ENCODE data around the gene ACADSB. TPM values are rescaled to one million over a fixed set of nuclear protein-coding genes. Genes with fewer than 3 reads are reported as not detected.

ACADSB gene
- total and polyA plus RNA-seq, 9 donors = 8.8 to 26.6 (median 24.0) TPM

GRCh38 chr10:123034332-123034731 lies 25.5 kb downstream of the ACADSB start:
- no peak for DNase-seq
- Histone ChIP-seq H3K27ac (no peak overlapping the region), H3K4me3 (no peak overlapping the region), H3K9me3 (no peaks in the 10 kb centered on the region), H3K4me1 (ENCODE audit: insufficient read depth) (no peaks in the 10 kb centered on the region), H3K36me3 (no peaks in the 10 kb centered on the region), H3K27me3 (no peaks in the 10 kb centered on the region)
- intact Hi-C loops (cut with DNase I) = no loop called here
- TF ChIP-seq POLR2A (IDR thresholded peaks at IDR 0.05) (no peak), CTCF (IDR thresholded peaks at IDR 0.05) (no peak), EP300 (IDR thresholded peaks at IDR 0.05) (no peak)

GRCh38 chr10:123035467-123036086 lies 26.8 kb downstream of the ACADSB start:
- Histone ChIP-seq H3K27ac (no peak overlapping the region), H3K36me3 (no peaks in the 10 kb centered on the region), H3K27me3 (no peaks in the 10 kb centered on the region), H3K4me3 (no peak overlapping the region), H3K4me1 (ENCODE audit: insufficient read depth) (no peaks in the 10 kb centered on the region), H3K9me3 (no peaks in the 10 kb centered on the region)
- intact Hi-C loops (cut with DNase I) = no loop called here
- DNase-seq = no peak
- TF ChIP-seq EP300 (IDR thresholded peaks at IDR 0.05) (no peak), CTCF (IDR thresholded peaks at IDR 0.05) (no peak), POLR2A (IDR thresholded peaks at IDR 0.05) (no peak)
- WGBS, 3 donors = 87 to 92% (median 90%) methylated on average over 8 of the region's 8 CpGs

- no peak overlapping the region for H3K27ac ChIP-seq
- no peak overlapping the region for H3K4me3 ChIP-seq
- no peaks in the 10 kb centered on the region for H3K4me1 ChIP-seq (ENCODE audit: insufficient read depth)
- no peaks in the 10 kb centered on the region for H3K36me3 ChIP-seq
- no peaks in the 10 kb centered on the region for H3K9me3 ChIP-seq
- DNase-seq = no peak
- WGBS, 3 donors = 74 to 77% (median 77%) methylated on average over 18 of the region's 18 CpGs
- intact Hi-C loops (cut with DNase I) = no loop called here
- H3K27me3 ChIP-seq = no peaks in the 10 kb centered on the region
- no peak for TF ChIP-seq EP300 (IDR thresholded peaks at IDR 0.05)
- no peak for TF ChIP-seq POLR2A (IDR thresholded peaks at IDR 0.05)
These were observed 30.2 kb downstream of the ACADSB start for GRCh38 chr10:123038782-123039631.

- Histone ChIP-seq H3K4me3 (no peak overlapping the region), H3K4me1 (ENCODE audit: insufficient read depth) (no peaks in the 10 kb centered on the region), H3K9me3 (no peaks in the 10 kb centered on the region), H3K27ac (no peak overlapping the region), H3K27me3 (no peaks in the 10 kb centered on the region), H3K36me3 (no peaks in the 10 kb centered on the region)
- no peak for DNase-seq
- intact Hi-C loops (cut with DNase I) = no loop called here
- TF ChIP-seq CTCF (IDR thresholded peaks at IDR 0.05) = no peak
These were observed 30.8 kb downstream of the ACADSB start for GRCh38 chr10:123039632-123039930.

- intact Hi-C loops (cut with DNase I) = no loop called here
- no peak overlapping the region for H3K4me3 ChIP-seq
- H3K36me3 ChIP-seq = no peaks in the 10 kb centered on the region
- no peak overlapping the region for H3K27ac ChIP-seq
- H3K9me3 ChIP-seq = no peaks in the 10 kb centered on the region
- H3K4me1 ChIP-seq (ENCODE audit: insufficient read depth) = no peaks in the 10 kb centered on the region
- no peak for DNase-seq
- TF ChIP-seq EP300 (IDR thresholded peaks at IDR 0.05) = no peak
- TF ChIP-seq POLR2A (IDR thresholded peaks at IDR 0.05) = no peak
- TF ChIP-seq CTCF (IDR thresholded peaks at IDR 0.05) = no peak
- no peaks in the 10 kb centered on the region for H3K27me3 ChIP-seq
- 86 to 90% (median 87%) methylated on average over 12 of the region's 12 CpGs for WGBS, 3 donors
These were observed 34.1 kb downstream of the ACADSB start for GRCh38 chr10:123042708-123043408.

All from ovary (tissue), 9 donors.